H9 (cell line): ENCODE results near the gene PLEKHN1. TPM values are rescaled to one million over a fixed set of nuclear protein-coding genes. Genes with fewer than 3 reads are reported as not detected.

Source experiments
- DNase-seq: peaks from one replicate; pipeline ENCODE4 v3.0.0-alpha.2; 2017
- H2AFZ ChIP-seq: one replicate; pipeline ENCODE4 v1.6.1; 2013; ENCODE audit warnings: mild to moderate bottlenecking, low read length, control low read depth, moderate library complexity
- H2AK5ac ChIP-seq: 2 replicates; pipeline ENCODE4 v1.6.1; 2013; ENCODE audit warnings: low read length, control low read depth, mixed read lengths; ENCODE audit not compliant: insufficient read length
- H2BK120ac ChIP-seq: one replicate; pipeline ENCODE4 v1.6.1; 2013; ENCODE audit warnings: low read depth, mild to moderate bottlenecking, low read length, control low read depth, inconsistent platforms; ENCODE audit not compliant: poor library complexity, severe bottlenecking
- H2BK12ac ChIP-seq: 2 replicates; pipeline ENCODE4 v1.6.1; 2013; ENCODE audit warnings: low read length, control low read depth, mixed read lengths, low read depth; ENCODE audit not compliant: insufficient read length
- H2BK15ac ChIP-seq: 2 replicates; pipeline ENCODE4 v1.6.1; 2013; ENCODE audit warnings: low read depth, low read length, control low read depth
- H2BK20ac ChIP-seq: one replicate; pipeline ENCODE4 v1.6.1; 2013; ENCODE audit warnings: low read depth, mild to moderate bottlenecking, low read length, control low read depth, inconsistent platforms; ENCODE audit not compliant: poor library complexity, severe bottlenecking
- H2BK5ac ChIP-seq: 2 replicates; pipeline ENCODE4 v1.6.1; 2013; ENCODE audit warnings: low read length, control low read depth, mixed read lengths; ENCODE audit not compliant: insufficient read length
- H3K14ac ChIP-seq: 2 replicates; pipeline ENCODE4 v1.6.1; 2013; ENCODE audit warnings: low read length, control low read depth; ENCODE audit not compliant: insufficient read depth
- H3K18ac ChIP-seq: 2 replicates; pipeline ENCODE4 v1.6.1; 2013; ENCODE audit warnings: low read depth, mild to moderate bottlenecking, mixed read lengths, low read length, control low read depth; ENCODE audit not compliant: insufficient read length
- H3K23ac ChIP-seq: 2 replicates; pipeline ENCODE4 v1.6.1; 2013; ENCODE audit warnings: low read length, control low read depth, mixed read lengths, low read depth; ENCODE audit not compliant: insufficient read length
- H3K23me2 ChIP-seq: 2 replicates; pipeline ENCODE4 v1.6.1; 2013; ENCODE audit warnings: low read depth, mild to moderate bottlenecking, mixed read lengths, low read length, control low read depth; ENCODE audit not compliant: insufficient read length, poor library complexity, severe bottlenecking
- H3K27ac ChIP-seq: 2 replicates; pipeline ENCODE4 v1.5.1; 2013; ENCODE audit warnings: low read length, control low read depth, mixed read lengths, low read depth; ENCODE audit not compliant: insufficient read length
- H3K27me3 ChIP-seq: 2 replicates; pipeline ENCODE4 v1.6.1; 2013; ENCODE audit warnings: low read length, control low read depth, inconsistent platforms; ENCODE audit not compliant: insufficient read depth
- H3K4ac ChIP-seq: 2 replicates; pipeline ENCODE4 v1.6.1; 2013; ENCODE audit warnings: low read depth, mild to moderate bottlenecking, control low read depth, inconsistent platforms, low read length, moderate library complexity
- H3K4me1 ChIP-seq: 2 replicates; pipeline ENCODE4 v1.6.1; 2013; ENCODE audit warnings: low read length, control low read depth, inconsistent platforms; ENCODE audit not compliant: insufficient read depth
- H3K4me2 ChIP-seq: 2 replicates; pipeline ENCODE4 v1.6.1; 2013; ENCODE audit warnings: low read length, control low read depth, mixed read lengths; ENCODE audit not compliant: insufficient read length, insufficient read depth
- H3K56ac ChIP-seq: 2 replicates; pipeline ENCODE4 v1.6.1; 2013; ENCODE audit warnings: low read depth, mild to moderate bottlenecking, mixed read lengths, low read length, control low read depth; ENCODE audit not compliant: insufficient read length
- H3K79me1 ChIP-seq: 2 replicates; pipeline ENCODE4 v1.6.1; 2013; ENCODE audit warnings: low read depth, mild to moderate bottlenecking, moderate library complexity, low read length, control low read depth, inconsistent platforms; ENCODE audit not compliant: insufficient read depth, poor library complexity, severe bottlenecking
- H3K79me2 ChIP-seq: 2 replicates; pipeline ENCODE4 v1.6.1; 2013; ENCODE audit warnings: low read length, control low read depth, inconsistent platforms; ENCODE audit not compliant: insufficient read depth
- H3K9ac ChIP-seq: 2 replicates; pipeline ENCODE4 v1.6.1; 2013; ENCODE audit warnings: low read length, control low read depth, mixed read lengths; ENCODE audit not compliant: insufficient read length; ENCODE audit errors: extremely low read depth
- H3K9me3 ChIP-seq: one replicate; pipeline ENCODE4 v1.6.1; 2013; ENCODE audit warnings: low read depth, low read length, inconsistent platforms; ENCODE audit not compliant: control insufficient read depth
- H3T11ph ChIP-seq: one replicate; pipeline ENCODE4 v1.6.1; 2013; ENCODE audit warnings: mild to moderate bottlenecking, low read length, control low read depth, inconsistent platforms
- H4K20me1 ChIP-seq: one replicate; pipeline ENCODE4 v1.6.1; 2013; ENCODE audit not compliant: control insufficient read depth, insufficient read length, insufficient read depth
- H4K5ac ChIP-seq: 2 replicates; pipeline ENCODE4 v1.6.1; 2013; ENCODE audit warnings: low read depth, mild to moderate bottlenecking, mixed read lengths, low read length, control low read depth; ENCODE audit not compliant: insufficient read length
- H4K8ac ChIP-seq: replicated peaks from 2 replicates; pipeline ENCODE4 v1.6.1; 2013; ENCODE audit warnings: low read length, control low read depth, mixed read lengths, low read depth; ENCODE audit not compliant: insufficient read length
- H4K91ac ChIP-seq: 2 replicates; pipeline ENCODE4 v1.6.1; 2013; ENCODE audit warnings: low read depth, mild to moderate bottlenecking, moderate library complexity, mixed read lengths, low read length, control low read depth; ENCODE audit not compliant: insufficient read length
- H3K27ac Mint-ChIP-seq, 3 experiments: 2 replicates in 2 of 3; 3 replicates in 1 of 3; pipeline ENCODE4 v1.8.0; 2020 to 2021; ENCODE audit warnings: mixed read lengths in 3 of 3, mild to moderate bottlenecking in 1 of 3, moderate library complexity in 1 of 3
- H3K27me3 Mint-ChIP-seq: 2 replicates; pipeline ENCODE4 v1.8.0; 2021; ENCODE audit warnings: low read depth, mild to moderate bottlenecking, moderate library complexity, mixed read lengths
- H3K36me3 Mint-ChIP-seq, 3 experiments: 2 replicates in 2 of 3; 3 replicates in 1 of 3; pipeline ENCODE4 v1.8.0; 2020 to 2021; ENCODE audit warnings: low read depth in 3 of 3, mixed read lengths in 3 of 3; ENCODE audit not compliant: insufficient read depth in 1 of 3
- H3K4me1 Mint-ChIP-seq, 2 experiments: 2 replicates each; pipeline ENCODE4 v1.8.0; 2020; ENCODE audit warnings: mixed read lengths in 2 of 2
- H3K4me3 Mint-ChIP-seq, 2 experiments: 2 replicates in 1 of 2; 3 replicates in 1 of 2; pipeline ENCODE4 v1.8.0; 2020 to 2021; ENCODE audit warnings: mild to moderate bottlenecking in 2 of 2, mixed read lengths in 2 of 2, moderate library complexity in 1 of 2
- H3K9me3 Mint-ChIP-seq, 2 experiments: 2 replicates in 1 of 2; 3 replicates in 1 of 2; pipeline ENCODE4 v1.8.0; 2020; ENCODE audit warnings: mild to moderate bottlenecking in 2 of 2, mixed read lengths in 2 of 2, moderate library complexity in 1 of 2
- CTCF ChIP-seq: fragments of 200-600 bp; sonication (generic); conservative IDR thresholded peaks from 3 replicates; pipeline ENCODE4 v1.8.0; 2021; ENCODE audit warnings: antibody characterized with exemption, mild to moderate bottlenecking
- WGBS: extraction: QIAGEN DNeasy Blood & Tissue Kit; methylation state at CpG from one replicate; pipeline ENCODE4 v1.1.7; 2013; ENCODE audit warnings: missing lambda C conversion rate, low lambda C conversion rate, mixed read lengths; ENCODE audit not compliant: insufficient read length; ENCODE audit errors: extremely low coverage; 5-methylcytosine and 5-hydroxymethylcytosine counted together
- total RNA-seq: library from RNA; stranded (reverse); gene quantifications from 2 replicates; pipeline ENCODE4 v1.2.1, GENCODE V29; 2021

PLEKHN1 gene
- total RNA-seq, 1 experiment from 2014 or later: 3.0 TPM

GRCh38 chr1:921011-921837 is 45.1 kb upstream of the PLEKHN1 start:
- H3K9me3 Mint-ChIP-seq: peaks cover 2 to 5% of the 10 kb centered on the region in 2 experiments; a peak in 2 of 5 replicates
- peak; percentile 61; the same call in 2 of the 3 replicates for TF ChIP-seq CTCF
- Histone ChIP-seq H3K56ac (no peak overlapping the region), H4K20me1 (peaks cover 10% of the 10 kb centered on the region), H3K9me3 (no peaks in the 10 kb centered on the region), H3K4ac (no peak overlapping the region), H4K5ac (no peak overlapping the region), H2BK12ac (no peak overlapping the region), H3K4me2 (no peak overlapping the region), H2AK5ac (no peak overlapping the region), H2AFZ (no peak overlapping the region), H4K8ac (no peak overlapping the region), H3K9ac (no peak overlapping the region), H2BK5ac (no peak overlapping the region), H4K91ac (no peak overlapping the region), H3K27me3 (peaks cover 58% of the 10 kb centered on the region), H3K27ac (no peak overlapping the region), H3K23me2 (peaks cover 7% of the 10 kb centered on the region), H3K79me2 (no peaks in the 10 kb centered on the region), H3K14ac (no peak overlapping the region), H3K18ac (peak overlapping the region; percentile 1), H3K23ac (no peak overlapping the region), H2BK120ac (no peak overlapping the region), H3K4me1 (no peaks in the 10 kb centered on the region), H3T11ph (no peak overlapping the region), H2BK20ac (no peak overlapping the region), H2BK15ac (no peak overlapping the region), H3K79me1 (no peaks in the 10 kb centered on the region)
- H3K4me1 Mint-ChIP-seq: peaks cover 18 to 26% of the 10 kb centered on the region in 2 experiments
- peak; percentile 80 for DNase-seq
- peaks cover 0 to 4% (median 0%) of the 10 kb centered on the region in 3 experiments; a peak in 3 of 7 replicates for H3K36me3 Mint-ChIP-seq
- peaks cover 90% of the 10 kb centered on the region for H3K27me3 Mint-ChIP-seq
- peak overlapping the region in 1 of 3 experiments; percentile 20; a peak in 1 of 7 replicates for H3K27ac Mint-ChIP-seq
- WGBS: no CpG with 5 or more reads among the region's 38 CpGs
- H3K4me3 Mint-ChIP-seq: peak overlapping the region in 1 of 2 experiments; percentile 5; a peak in 1 of 5 replicates
